Smooth muscle cell (in vitro differentiated cells): Measurements from ENCODE around the gene HDHD5. TPM values are rescaled to one million over a fixed set of nuclear protein-coding genes. Genes with fewer than 3 reads are reported as not detected.

ENCODE experiments used
- DNase-seq: peaks from one replicate; lab custom pipeline; 2025; ENCODE audit not compliant: unreplicated experiment; lab: John Stamatoyannopoulos, UW
- H2AFZ ChIP-seq: fragments of 200-600 bp; sonication (generic); 2 replicates; pipeline ENCODE4 v1.6.0; 2016; ENCODE audit warnings: antibody characterized with exemption, low read depth, mild to moderate bottlenecking
- H3F3A ChIP-seq: fragments of 200-600 bp; sonication (generic); 2 replicates; pipeline ENCODE4 v1.6.0; 2017; ENCODE audit warnings: antibody characterized with exemption, low read depth
- H3K27ac ChIP-seq: fragments of 200-600 bp; sonication (generic); 2 replicates; pipeline ENCODE4 v1.5.1; 2016; ENCODE audit warnings: low read depth, mild to moderate bottlenecking
- H3K27me3 ChIP-seq: fragments of 200-600 bp; sonication (generic); 2 replicates; pipeline ENCODE4 v1.6.1; 2016; ENCODE audit warnings: low read depth, mild to moderate bottlenecking
- H3K36me3 ChIP-seq: fragments of 200-600 bp; sonication (generic); 2 replicates; pipeline ENCODE4 v1.5.1; 2016; ENCODE audit warnings: low read depth
- H3K4me1 ChIP-seq: fragments of 200-600 bp; sonication (generic); 2 replicates; pipeline ENCODE4 v1.5.1; 2016; ENCODE audit warnings: low read depth
- H3K4me2 ChIP-seq: fragments of 200-600 bp; sonication (generic); 2 replicates; pipeline ENCODE4 v1.6.0; 2016; ENCODE audit warnings: mild to moderate bottlenecking
- H3K4me3 ChIP-seq: fragments of 200-600 bp; sonication (generic); 2 replicates; pipeline ENCODE4 v1.5.1; 2016; ENCODE audit warnings: mild to moderate bottlenecking
- H3K79me2 ChIP-seq: fragments of 200-600 bp; sonication (generic); 2 replicates; pipeline ENCODE4 v1.6.0; 2016; ENCODE audit warnings: low read depth, mild to moderate bottlenecking
- H3K9ac ChIP-seq: fragments of 200-600 bp; sonication (generic); 2 replicates; pipeline ENCODE4 v1.6.0; 2016; ENCODE audit warnings: low read depth
- H3K9me3 ChIP-seq: fragments of 200-600 bp; sonication (generic); replicated peaks from 2 replicates; pipeline ENCODE4 v1.5.1; 2016; ENCODE audit warnings: low read depth
- H4K20me1 ChIP-seq: fragments of 200-600 bp; sonication (generic); 2 replicates; pipeline ENCODE4 v1.6.0; 2016; ENCODE audit warnings: low read depth
- WGBS: methylation state at CpG from one replicate; pipeline ENCODE4 v1.1.7; 2016; ENCODE audit warnings: low lambda C conversion rate; 5-methylcytosine and 5-hydroxymethylcytosine counted together
- polyA plus RNA-seq: library from polyadenylated mRNA; unstranded; fragments of >200 nt; fragmentation: Nextera tagmentation; extraction: Ambion mirVana; gene quantifications from 2 replicates; pipeline ENCODE4 v1.2.1, GENCODE V29; 2016
- total RNA-seq: library from RNA; depleted of rRNA; stranded (reverse); fragments of >200 nt; gene quantifications from 2 replicates; pipeline ENCODE4 v1.2.3, GENCODE V29; 2014
- TF ChIP-seq, protein P1 (sequence below): fragments of 200-600 bp; sonication (generic); IDR thresholded peaks from 2 replicates; pipeline ENCODE4 v1.5.1; 2017; ENCODE audit warnings: borderline replicate concordance, mild to moderate bottlenecking, antibody characterized with exemption; ENCODE audit not compliant: insufficient read depth, poor library complexity, severe bottlenecking

HDHD5 gene
- 18.9 and 25.5 TPM in 2 replicates for total RNA-seq
- polyA plus RNA-seq, result 52.1 and 53.5 TPM in 2 replicates

DNA sequence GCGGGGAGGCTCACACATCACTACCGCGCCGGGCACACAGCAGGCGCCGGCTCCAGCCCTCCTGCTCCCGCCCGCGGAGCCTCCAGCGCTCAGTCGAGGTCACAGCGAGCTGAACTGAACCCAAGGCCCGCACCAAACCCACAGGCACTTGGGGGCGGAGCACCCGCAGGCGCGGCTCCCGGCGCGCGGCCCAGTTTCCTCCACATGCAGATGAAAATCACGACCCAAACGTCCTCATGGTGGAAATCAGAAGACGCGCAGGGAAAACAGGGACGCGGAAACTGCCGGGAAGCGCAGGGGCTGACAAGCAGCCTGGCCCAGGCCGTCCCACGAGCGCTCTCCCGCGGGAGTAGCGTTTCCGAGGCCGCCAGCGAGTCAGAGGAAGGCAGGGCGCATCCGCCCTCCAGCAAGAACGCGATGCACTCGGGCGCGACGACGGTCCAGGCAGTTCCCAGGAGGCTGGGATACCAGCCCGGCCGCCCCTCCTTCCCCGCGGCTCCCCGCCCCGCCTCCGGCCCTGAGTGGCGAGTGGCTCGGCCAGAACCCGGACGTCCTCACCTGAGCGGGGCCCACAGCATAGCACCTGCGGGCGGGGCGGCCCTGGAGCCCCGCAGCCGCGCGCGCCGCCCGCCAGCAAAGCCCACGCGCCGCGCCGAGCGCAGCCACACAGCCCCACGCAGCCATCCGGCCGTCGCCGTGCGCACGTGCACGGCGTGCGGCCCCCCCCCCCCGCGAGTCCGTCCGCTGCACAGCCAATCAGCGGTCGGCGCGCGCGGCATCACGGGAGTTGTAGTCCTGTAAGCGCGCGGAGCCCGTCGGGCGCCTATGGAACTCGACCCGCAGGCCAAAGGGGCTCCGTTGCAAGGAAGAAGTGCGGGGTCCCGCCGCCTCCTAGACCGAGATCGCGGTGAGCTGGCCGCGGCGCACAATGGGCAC is at the start of gene HDHD5:
HDHD5 (minus strand) TSS at position 710 of the 936 bp plus-strand sequence; CDS start at position 684, 26 bp downstream.
- Histone ChIP-seq H3F3A (peaks cover 5% of the 10 kb centered on the region), H3K9ac (peak within 1 kb of the TSS; percentile 73), H3K36me3 (no peaks in the 10 kb centered on the region), H3K4me3 (peak within 1 kb of the TSS; percentile 80), H3K4me2 (peak within 1 kb of the TSS; percentile 95), H2AFZ (peak within 1 kb of the TSS; percentile 100), H3K79me2 (peaks cover 38% of the 10 kb centered on the region), H3K27ac (peak within 1 kb of the TSS; percentile 52), H3K27me3 (no peaks in the 10 kb centered on the region), H4K20me1 (peaks cover 32% of the 10 kb centered on the region), H3K9me3 (no peaks in the 10 kb centered on the region), H3K4me1 (peaks cover 12% of the 10 kb centered on the region)
- TF ChIP-seq, protein P1, sequence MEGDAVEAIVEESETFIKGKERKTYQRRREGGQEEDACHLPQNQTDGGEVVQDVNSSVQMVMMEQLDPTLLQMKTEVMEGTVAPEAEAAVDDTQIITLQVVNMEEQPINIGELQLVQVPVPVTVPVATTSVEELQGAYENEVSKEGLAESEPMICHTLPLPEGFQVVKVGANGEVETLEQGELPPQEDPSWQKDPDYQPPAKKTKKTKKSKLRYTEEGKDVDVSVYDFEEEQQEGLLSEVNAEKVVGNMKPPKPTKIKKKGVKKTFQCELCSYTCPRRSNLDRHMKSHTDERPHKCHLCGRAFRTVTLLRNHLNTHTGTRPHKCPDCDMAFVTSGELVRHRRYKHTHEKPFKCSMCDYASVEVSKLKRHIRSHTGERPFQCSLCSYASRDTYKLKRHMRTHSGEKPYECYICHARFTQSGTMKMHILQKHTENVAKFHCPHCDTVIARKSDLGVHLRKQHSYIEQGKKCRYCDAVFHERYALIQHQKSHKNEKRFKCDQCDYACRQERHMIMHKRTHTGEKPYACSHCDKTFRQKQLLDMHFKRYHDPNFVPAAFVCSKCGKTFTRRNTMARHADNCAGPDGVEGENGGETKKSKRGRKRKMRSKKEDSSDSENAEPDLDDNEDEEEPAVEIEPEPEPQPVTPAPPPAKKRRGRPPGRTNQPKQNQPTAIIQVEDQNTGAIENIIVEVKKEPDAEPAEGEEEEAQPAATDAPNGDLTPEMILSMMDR, result no peak
- peak; percentile 76 for DNase-seq
- under 1% methylated on average over 75 of the region's 114 CpGs for WGBS

DNA sequence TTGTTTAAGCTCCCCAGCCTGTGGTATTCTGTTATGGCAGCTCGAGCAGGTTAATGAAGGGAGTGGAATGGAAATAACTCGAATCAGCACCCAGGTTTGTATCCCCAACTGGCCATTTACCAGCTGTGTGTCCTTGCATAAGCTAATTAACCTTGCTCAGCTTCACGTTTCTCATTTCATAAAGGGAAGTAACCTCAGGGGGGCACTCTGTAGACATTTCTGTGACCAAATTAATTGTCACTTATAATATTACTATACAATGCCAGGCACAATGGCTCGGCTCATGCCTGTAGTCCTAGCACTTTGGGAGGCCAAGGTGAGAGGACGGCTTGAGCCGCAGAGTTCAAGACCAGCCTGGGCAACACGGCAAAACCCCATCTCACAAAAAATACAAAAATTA is 46.4 kb upstream of the HDHD5 start:
- Histone ChIP-seq H3K27me3 (no peaks in the 10 kb centered on the region), H3K36me3 (no peaks in the 10 kb centered on the region), H4K20me1 (no peaks in the 10 kb centered on the region), H3K27ac (no peak overlapping the region), H3K4me3 (no peak overlapping the region), H3K9me3 (no peaks in the 10 kb centered on the region), H3K79me2 (no peaks in the 10 kb centered on the region), H3K4me2 (no peak overlapping the region), H2AFZ (no peak overlapping the region), H3F3A (no peaks in the 10 kb centered on the region), H3K4me1 (no peaks in the 10 kb centered on the region), H3K9ac (no peak overlapping the region)
- DNase-seq, result no peak
- TF ChIP-seq, protein P1, result no peak
- 81% methylated on average over 7 of the region's 7 CpGs for WGBS

- Histone ChIP-seq H3K9me3 (no peaks in the 10 kb centered on the region), H3K27me3 (no peaks in the 10 kb centered on the region), H3K4me3 (no peak overlapping the region), H3K27ac (no peak overlapping the region), H3K4me2 (no peak overlapping the region), H4K20me1 (no peaks in the 10 kb centered on the region), H3K9ac (no peak overlapping the region), H3K36me3 (no peaks in the 10 kb centered on the region), H3K4me1 (no peaks in the 10 kb centered on the region), H3F3A (no peaks in the 10 kb centered on the region), H3K79me2 (no peaks in the 10 kb centered on the region), H2AFZ (peak overlapping the region; percentile 30)
- DNase-seq, result no peak
- 54% methylated on average over 8 of the region's 8 CpGs for WGBS
- TF ChIP-seq, protein P1, result peak; percentile 4
Observed at GRCh38 chr22:17201285-17201945, 42.3 kb upstream of the HDHD5 start.
